GM21576 (cell line): ENCODE data around the gene TEX47.

Source experiments
- ATAC-seq: cut with Tn5 transposase; IDR thresholded peaks from one replicate; pipeline ENCODE4 v1.9.1; 2021; ENCODE audit warnings: mild to moderate bottlenecking, moderate library complexity; ENCODE audit not compliant: unreplicated experiment

The TEX47 gene

GRCh38 chr7:88795553-88795952 lies at the start of gene TEX47:
TSS of gene TEX47 (minus strand) at chr7:88795737. CDS start at chr7:88794942, 795 bp downstream.
- no peak for ATAC-seq

GRCh38 chr7:88845091-88845490 lies 49.6 kb upstream of the TEX47 start:
- no peak for ATAC-seq

- no peak for ATAC-seq
These were observed 46.7 kb upstream of the TEX47 start for GRCh38 chr7:88842201-88842600.

- ATAC-seq, result peak; percentile 93
These were observed 39.7 kb upstream of the TEX47 start for GRCh38 chr7:88835147-88835728.

GRCh38 chr7:88826222-88826621 lies 30.7 kb upstream of the TEX47 start:
- peak; percentile 53 for ATAC-seq

GRCh38 chr7:88818552-88818951 lies 23.0 kb upstream of the TEX47 start:
- no peak for ATAC-seq

GRCh38 chr7:88806280-88807037 lies 10.9 kb upstream of the TEX47 start:
- ATAC-seq, result no peak

- ATAC-seq, result no peak
These were observed 5.5 kb upstream of the TEX47 start for GRCh38 chr7:88801046-88801445.

GRCh38 chr7:88792361-88792760 lies 3.2 kb downstream of the TEX47 start:
- ATAC-seq, result no peak

GRCh38 chr7:88791891-88792290 lies 3.6 kb downstream of the TEX47 start:
- ATAC-seq, result no peak

GRCh38 chr7:88789480-88790064 lies 6.0 kb downstream of the TEX47 start:
- peak; percentile 55 for ATAC-seq

GRCh38 chr7:88787777-88788176 lies 7.8 kb downstream of the TEX47 start:
- no peak for ATAC-seq

GRCh38 chr7:88775838-88776237 lies 19.7 kb downstream of the TEX47 start:
- ATAC-seq, result no peak

- ATAC-seq, result no peak
These were observed 22.8 kb downstream of the TEX47 start for GRCh38 chr7:88772776-88773175.

GRCh38 chr7:88771417-88771816 lies 24.1 kb downstream of the TEX47 start:
- ATAC-seq, result no peak

GRCh38 chr7:88761779-88762178 lies 33.8 kb downstream of the TEX47 start:
- ATAC-seq, result no peak

- ATAC-seq, result no peak
These were observed 35.4 kb downstream of the TEX47 start for GRCh38 chr7:88760136-88760515.

GRCh38 chr7:88759230-88760135 lies 36.1 kb downstream of the TEX47 start, which contains the start of gene ZNF804B:
TSS of gene ZNF804B (plus strand) at chr7:88759700. CDS start at chr7:88759977, 277 bp downstream.
- no peak for ATAC-seq

GRCh38 chr7:88758381-88759229 lies 36.9 kb downstream of the TEX47 start:
- ATAC-seq, result no peak

GRCh38 chr7:88757371-88757770 lies 38.2 kb downstream of the TEX47 start:
- no peak for ATAC-seq
